Limb (tissue), 2 donors: ENCODE measurements around the gene ATF5.
"Not testable (repeated sequence)": the region's sequence is repeated elsewhere in the genome, so short reads cannot be mapped to it uniquely, and the experiment has no call there.

Source experiments
- DNase-seq, 2 donors: peaks; one replicate each; pipeline ENCODE4 v3.0.0-alpha.2; 2016; ENCODE audit errors: extremely low spot score in 2 of 2

ATF5 gene

GRCh38 chr19:49923055-49924003, 5.7 kb upstream of the ATF5 start:
- DNase-seq: no peak

GRCh38 chr19:49924004-49924880, 4.8 kb upstream of the ATF5 start:
- no peak for DNase-seq

- DNase-seq: not testable (repeated sequence)
Measured at GRCh38 chr19:49924881-49925210, 4.2 kb upstream of the ATF5 start.

GRCh38 chr19:49925486-49925885, 3.5 kb upstream of the ATF5 start:
- no peak for DNase-seq

GRCh38 chr19:49926515-49926914, 2.5 kb upstream of the ATF5 start:
- DNase-seq: no peak

- no peak for DNase-seq
Measured at GRCh38 chr19:49927526-49928264, 1.3 kb upstream of the ATF5 start.

GRCh38 chr19:49929611-49930482, 842 bp downstream of the ATF5 start:
- peak; percentile 92 to 96 for DNase-seq

- peak in 1 of 2 donors; percentile 65 for DNase-seq
Measured at GRCh38 chr19:49930483-49931011, 1.5 kb downstream of the ATF5 start.

- no peak for DNase-seq
Measured at GRCh38 chr19:49931293-49932040, 2.5 kb downstream of the ATF5 start.

GRCh38 chr19:49932041-49932451, 3.0 kb downstream of the ATF5 start:
- no peak for DNase-seq

GRCh38 chr19:49932731-49933131, 3.7 kb downstream of the ATF5 start:
- DNase-seq: no peak

GRCh38 chr19:49933643-49934042, 4.6 kb downstream of the ATF5 start:
- no peak for DNase-seq

- no peak for DNase-seq
Measured at GRCh38 chr19:49936549-49936948, 7.5 kb downstream of the ATF5 start.

- DNase-seq: peak; percentile 55 to 92
Measured at GRCh38 chr19:49937750-49938381, 8.9 kb downstream of the ATF5 start.

- DNase-seq: no peak
Measured at GRCh38 chr19:49938662-49939061, 9.7 kb downstream of the ATF5 start.

- no peak for DNase-seq
Measured at GRCh38 chr19:49939721-49940481, 10.9 kb downstream of the ATF5 start.

- DNase-seq: no peak
Measured at GRCh38 chr19:49940482-49940791, 11.4 kb downstream of the ATF5 start.

- not testable (repeated sequence) for DNase-seq
Measured at GRCh38 chr19:49944567-49944966, 15.6 kb downstream of the ATF5 start.

- no peak for DNase-seq
Measured at GRCh38 chr19:49946415-49946814, 17.4 kb downstream of the ATF5 start.
